ENCODE data around the gene CRELD2. TPM values are rescaled to one million over a fixed set of nuclear protein-coding genes. Genes with fewer than 3 reads are reported as not detected.

CRELD2 gene
- total RNA-seq, 1 donor from 2014 or later = 44.3 TPM

- H3K4me3 Mint-ChIP-seq (ENCODE audit: unreplicated experiment) = no peak overlapping the region
- H3K36me3 Mint-ChIP-seq (ENCODE audit: low read depth) = no peaks in the 10 kb centered on the region
- no peaks in the 10 kb centered on the region for H3K9me3 Mint-ChIP-seq (ENCODE audit: low read depth)
- TF ChIP-seq CTCF (IDR thresholded peaks at IDR 0.05) = no peak
- peaks cover 12% of the 10 kb centered on the region for H3K4me1 Mint-ChIP-seq (ENCODE audit: low read depth)
- H3K27ac Mint-ChIP-seq (ENCODE audit: unreplicated experiment) = no peak overlapping the region
- H3K27me3 Mint-ChIP-seq (ENCODE audit: low read depth) = no peaks in the 10 kb centered on the region
- DNase-seq (ENCODE audit: low spot score) = peak; percentile 88
These were observed 54.0 kb downstream of the CRELD2 start for GRCh38 chr22:49972163-49973017.

- H3K4me3 Mint-ChIP-seq (ENCODE audit: unreplicated experiment) = no peak overlapping the region
These were observed 54.9 kb downstream of the CRELD2 start for GRCh38 chr22:49973018-49973961.

GRCh38 chr22:49975543-49976389, 57.3 kb downstream of the CRELD2 start:
- Mint-ChIP-seq H3K9me3 (ENCODE audit: low read depth) (peaks cover 8% of the 10 kb centered on the region), H3K27ac (ENCODE audit: unreplicated experiment) (no peak overlapping the region), H3K27me3 (ENCODE audit: low read depth) (no peaks in the 10 kb centered on the region), H3K36me3 (ENCODE audit: low read depth) (peaks cover 7% of the 10 kb centered on the region), H3K4me1 (ENCODE audit: low read depth) (peaks cover 7% of the 10 kb centered on the region), H3K4me3 (ENCODE audit: unreplicated experiment) (no peak overlapping the region)
- TF ChIP-seq CTCF (IDR thresholded peaks at IDR 0.05) = no peak
- DNase-seq (ENCODE audit: low spot score) = peak; percentile 59

More at GRCh38 chr22:49973018-49973961, 54.9 kb downstream of the CRELD2 start:
- no peaks in the 10 kb centered on the region for H3K9me3 Mint-ChIP-seq (ENCODE audit: low read depth)
- H3K4me1 Mint-ChIP-seq (ENCODE audit: low read depth) = peaks cover 12% of the 10 kb centered on the region
- no peak overlapping the region for H3K27ac Mint-ChIP-seq (ENCODE audit: unreplicated experiment)
- peak; percentile 7 for DNase-seq (ENCODE audit: low spot score)
- H3K27me3 Mint-ChIP-seq (ENCODE audit: low read depth) = no peaks in the 10 kb centered on the region
- H3K36me3 Mint-ChIP-seq (ENCODE audit: low read depth) = no peaks in the 10 kb centered on the region
- TF ChIP-seq CTCF (IDR thresholded peaks at IDR 0.05) = no peak

- no peak for TF ChIP-seq CTCF (IDR thresholded peaks at IDR 0.05)
- peak; percentile 17 for DNase-seq (ENCODE audit: low spot score)
- Mint-ChIP-seq H3K4me1 (ENCODE audit: low read depth) (peaks cover 3% of the 10 kb centered on the region), H3K4me3 (ENCODE audit: unreplicated experiment) (no peak overlapping the region), H3K9me3 (ENCODE audit: low read depth) (peaks cover 8% of the 10 kb centered on the region), H3K27me3 (ENCODE audit: low read depth) (no peaks in the 10 kb centered on the region), H3K36me3 (ENCODE audit: low read depth) (peaks cover 7% of the 10 kb centered on the region), H3K27ac (ENCODE audit: unreplicated experiment) (no peak overlapping the region)
These were observed 58.2 kb downstream of the CRELD2 start for GRCh38 chr22:49976439-49977175.

Small RNA genes lying within 50 kb of the gene (microRNA-seq; reads per million reads assigned to microRNA genes)
- gene MIR6821 (ENCODE audit: borderline number of aligned reads) = not detected

Other genes with a start within 250 kb of the CRELD2 start
- 27.7 to 29.5 TPM (median 29.5 TPM) in 3 replicates for gene BRD1, start 90.8 kb upstream of the CRELD2 start, total RNA-seq
- 15.3 to 17.6 TPM (median 17.6 TPM) in 3 replicates for gene ZBED4, start 64.8 kb upstream of the CRELD2 start, total RNA-seq
- 18.7 to 27.3 TPM (median 20.6 TPM) in 3 replicates for gene ALG12, start 196 bp upstream of the CRELD2 start, total RNA-seq
- 12.0 to 18.2 TPM (median 16.8 TPM) in 3 replicates for gene PIM3, start 42.1 kb downstream of the CRELD2 start, total RNA-seq
- gene IL17REL, start 94.1 kb downstream of the CRELD2 start, total RNA-seq = 0.17 to 0.23 TPM in 2 of 3 replicates, not detected in the other
- not detected in 3 replicates for gene TTLL8, start 139.7 kb downstream of the CRELD2 start, total RNA-seq
- 0.38 to 0.77 TPM (median 0.50 TPM) in 3 replicates for gene MLC1, start 166.8 kb downstream of the CRELD2 start, total RNA-seq
- gene MOV10L1, start 171.4 kb downstream of the CRELD2 start, total RNA-seq = 0.51 to 1.1 TPM (median 1.1 TPM) in 3 replicates